A549 (cell line): ENCODE measurements around the gene GPR153. TPM values are rescaled to one million over a fixed set of nuclear protein-coding genes. Genes with fewer than 3 reads are reported as not detected.

Experiments used
- ATAC-seq, 2 experiments: fragments of 200-7000 bp in 1 of 2; fragments of >200 bp in 1 of 2; cut with Nextera tagmentation in 1 of 2; cut with Tn5 transposase in 1 of 2; 3 replicates each; pipeline versions ENCODE4 v1.8.0 to v1.9.1; 2018 to 2020; ENCODE audit warnings: mild to moderate bottlenecking in 1 of 2, moderate library complexity in 1 of 2
- CTCF ChIA-PET: fragments of 300-600 bp; sonication (Branson Sonifier 250); formaldehyde crosslinking; extraction: SDS; loops from one replicate; lab custom pipeline; 2021; ENCODE audit warnings: antibody characterized with exemption, inconsistent platforms; lab: Yijun Ruan, JAX
- POLR2A ChIA-PET: fragments of 350-600 bp; formaldehyde crosslinking; extraction: SDS; loops from one replicate; lab custom pipeline; 2021; ENCODE audit warnings: antibody characterized with exemption, inconsistent platforms; lab: Yijun Ruan, JAX
- DNase-seq, 2 experiments: peaks; one replicate each; pipeline versions ENCODE4 v3.0.0 to v3.0.0-alpha.2; 2011 to 2016; ENCODE audit warnings: low read depth in 1 of 2, low spot score in 1 of 2
- FAIRE-seq: peaks from 2 replicates; lab custom pipeline; 2011; peaks lifted over from hg19 to GRCh38; lab: Jason Lieb, UNC
- H3K27ac ChIP-seq, 2 experiments: fragments of >200 bp; sonication (Bioruptor Twin); formaldehyde crosslinking; 3 replicates each; pipeline ENCODE4 v1.5.1; 2016 to 2017
- H3K4me1 ChIP-seq: fragments of >200 bp; sonication (Bioruptor Twin); formaldehyde crosslinking; 3 replicates; pipeline ENCODE4 v1.6.1; 2016
- H3K4me2 ChIP-seq: fragments of >200 bp; sonication (Bioruptor Twin); formaldehyde crosslinking; 3 replicates; pipeline ENCODE4 v1.6.1; 2016
- H3K4me3 ChIP-seq: fragments of >200 bp; sonication (Bioruptor Twin); formaldehyde crosslinking; 3 replicates; pipeline ENCODE4 v1.5.1; 2016
- H3K9me3 ChIP-seq: fragments of >200 bp; sonication (Bioruptor Twin); formaldehyde crosslinking; 3 replicates; pipeline ENCODE4 v1.6.1; 2016
- CBX2 ChIP-seq: fragments of 200-600 bp; sonication (generic); IDR thresholded peaks from 2 replicates; pipeline ENCODE4 v1.6.1; 2016; ENCODE audit warnings: low read depth, mild to moderate bottlenecking, borderline replicate concordance
- CEBPB ChIP-seq, 2 experiments: fragments of >200 bp in 1 of 2; sonication (Bioruptor Twin) in 1 of 2; formaldehyde crosslinking in 1 of 2; IDR thresholded peaks; 2 replicates each; pipeline ENCODE4 v1.6.1; 2012 to 2016
- FOSB ChIP-seq: fragments of 250-450 bp; sonication (Bioruptor Pico); IDR thresholded peaks from 2 replicates; pipeline ENCODE4 v1.5.0; 2020; ENCODE audit warnings: mild to moderate bottlenecking, moderate library complexity
- FOSL2 ChIP-seq, 2 experiments: fragments of 450-650 bp in 1 of 2; fragments of >200 bp in 1 of 2; sonication (Bioruptor Twin) in 1 of 2; formaldehyde crosslinking; IDR thresholded peaks; 2 replicates each; pipeline versions ENCODE4 v1.5.0 to v1.6.1; 2016 to 2020; ENCODE audit warnings: mild to moderate bottlenecking in 1 of 2, moderate library complexity in 1 of 2
- FOXS1 ChIP-seq: fragments of 250-450 bp; sonication (Bioruptor Pico); IDR thresholded peaks from 2 replicates; pipeline ENCODE4 v1.5.0; 2020; ENCODE audit warnings: mild to moderate bottlenecking, moderate library complexity
- GATA3 ChIP-seq: IDR thresholded peaks from 2 replicates; pipeline ENCODE4 v1.6.1; 2012; ENCODE audit warnings: borderline replicate concordance
- HDAC2 ChIP-seq: fragments of 200-600 bp; sonication (generic); IDR thresholded peaks from 2 replicates; pipeline ENCODE4 v1.6.1; 2016
- HOXB13 ChIP-seq: fragments of 250-450 bp; sonication (Bioruptor Pico); IDR thresholded peaks from 2 replicates; pipeline ENCODE4 v1.5.0; 2020; ENCODE audit warnings: low read depth, mild to moderate bottlenecking, moderate library complexity
- JUN ChIP-seq, 2 experiments: fragments of >200 bp; sonication (Bioruptor Twin); formaldehyde crosslinking; IDR thresholded peaks; 2 replicates in 1 of 2; 3 replicates in 1 of 2; pipeline ENCODE4 v1.6.1; 2016 to 2017
- KDM5A ChIP-seq: fragments of 200-600 bp; sonication (generic); IDR thresholded peaks from 2 replicates; pipeline ENCODE4 v1.6.1; 2016; ENCODE audit warnings: antibody characterized with exemption, mild to moderate bottlenecking
- MAFK ChIP-seq: fragments of 450-650 bp; IDR thresholded peaks from 2 replicates; pipeline ENCODE4 v1.6.1; 2014; ENCODE audit not compliant: partially characterized antibody
- MAX ChIP-seq: IDR thresholded peaks from 2 replicates; pipeline ENCODE4 v1.6.1; 2012
- MAZ ChIP-seq: fragments of 150-350 bp; IDR thresholded peaks from 2 replicates; pipeline ENCODE4 v1.6.1; 2014; ENCODE audit warnings: antibody characterized with exemption, low read depth, low read length, borderline replicate concordance
- MYC ChIP-seq: IDR thresholded peaks from 2 replicates; pipeline ENCODE4 v1.6.1; 2012; ENCODE audit warnings: mild to moderate bottlenecking, inconsistent platforms, low read length, improper control_type of control experiment, borderline replicate concordance
- NFE2L2 ChIP-seq: fragments of 150-350 bp; conservative IDR thresholded peaks from 2 replicates; pipeline ENCODE4 v1.6.1; 2014; ENCODE audit warnings: low read length
- NR3C1 ChIP-seq: fragments of >200 bp; sonication (Bioruptor Twin); formaldehyde crosslinking; IDR thresholded peaks from 3 replicates; pipeline ENCODE4 v1.6.1; 2017
- PBX3 ChIP-seq: IDR thresholded peaks from 2 replicates; pipeline ENCODE4 v1.6.1; 2012
- PHF8 ChIP-seq: fragments of 200-600 bp; sonication (generic); IDR thresholded peaks from 2 replicates; pipeline ENCODE4 v1.6.1; 2016; ENCODE audit warnings: low read depth, mild to moderate bottlenecking, antibody characterized with exemption, moderate library complexity, borderline replicate concordance
- POLR2A ChIP-seq: IDR thresholded peaks from 2 replicates; pipeline ENCODE4 v1.6.1; 2012; ENCODE audit warnings: mild to moderate bottlenecking, low read length
- RAD21 ChIP-seq, 2 experiments: fragments of >200 bp in 1 of 2; sonication (Bioruptor Twin) in 1 of 2; formaldehyde crosslinking in 1 of 2; IDR thresholded peaks in 1 of 2; conservative IDR thresholded peaks in 1 of 2; 2 replicates in 1 of 2; 3 replicates in 1 of 2; pipeline ENCODE4 v1.6.1; 2012 to 2018; ENCODE audit warnings: inconsistent platforms in 1 of 2
- RARB ChIP-seq: fragments of 250-450 bp; sonication (Bioruptor Pico); IDR thresholded peaks from 2 replicates; pipeline ENCODE4 v1.8.0; 2021; ENCODE audit warnings: mild to moderate bottlenecking, moderate library complexity
- RCOR1 ChIP-seq: fragments of 150-350 bp; IDR thresholded peaks from 2 replicates; pipeline ENCODE4 v1.6.1; 2014; ENCODE audit warnings: antibody characterized with exemption, low read length, low read depth
- RFX5 ChIP-seq: fragments of 450-650 bp; IDR thresholded peaks from 2 replicates; pipeline ENCODE4 v1.7.1; 2014; ENCODE audit warnings: antibody characterized with exemption, mild to moderate bottlenecking, moderate library complexity
- RNF2 ChIP-seq: fragments of 200-600 bp; sonication (generic); IDR thresholded peaks from 2 replicates; pipeline ENCODE4 v1.6.1; 2016; ENCODE audit warnings: low read depth, mild to moderate bottlenecking, antibody characterized with exemption, moderate library complexity, borderline replicate concordance
- SMC3 ChIP-seq: fragments of >200 bp; sonication (Bioruptor Twin); formaldehyde crosslinking; IDR thresholded peaks from 3 replicates; pipeline ENCODE4 v1.6.1; 2018; ENCODE audit warnings: inconsistent platforms
- SREBF2 ChIP-seq: fragments of 450-650 bp; IDR thresholded peaks from 2 replicates; pipeline ENCODE4 v1.6.1; 2014; ENCODE audit warnings: mild to moderate bottlenecking, moderate library complexity
- TP53 ChIP-seq: fragments of 250-450 bp; sonication (Bioruptor Pico); IDR thresholded peaks from 2 replicates; pipeline ENCODE4 v1.5.0; 2021; ENCODE audit warnings: mild to moderate bottlenecking, moderate library complexity
- ZC3H11A ChIP-seq: fragments of 450-650 bp; IDR thresholded peaks from 2 replicates; pipeline ENCODE4 v1.6.1; 2014; ENCODE audit warnings: antibody characterized with exemption, mild to moderate bottlenecking
- ZFP36 ChIP-seq: fragments of 450-650 bp; IDR thresholded peaks from 2 replicates; pipeline ENCODE4 v1.6.1; 2014; ENCODE audit warnings: borderline replicate concordance; ENCODE audit not compliant: partially characterized antibody
- ZNF302 ChIP-seq: fragments of 250-450 bp; sonication (Bioruptor Pico); IDR thresholded peaks from 2 replicates; pipeline ENCODE4 v1.9.0; 2021; ENCODE audit warnings: inconsistent platforms, mild to moderate bottlenecking, moderate library complexity
- ZSCAN20 ChIP-seq: fragments of 250-450 bp; sonication (Bioruptor Pico); IDR thresholded peaks from 2 replicates; pipeline ENCODE4 v1.8.0; 2022; ENCODE audit warnings: mild to moderate bottlenecking, moderate library complexity
- WGBS: methylation state at CpG from one replicate; pipeline ENCODE4 v1.1.6; 2017; ENCODE audit errors: missing lambda C conversion rate; 5-methylcytosine and 5-hydroxymethylcytosine counted together
- polyA plus RNA-seq, 4 experiments: library from polyadenylated mRNA; depleted of rRNA in 3 of 4; stranded (reverse); fragments of >200 nt; fragmentation: RNase III in 1 of 4; extraction: RNeasy Plus Mini Kit Qiagen cat#74134 plus additional on column Dnase treatment in 1 of 4; gene quantifications; 2 replicates in 3 of 4; 3 replicates in 1 of 4; pipeline ENCODE4 v1.2.3, GENCODE V29; 2011 to 2017
- TF ChIP-seq, protein P1 (sequence below): IDR thresholded peaks from 2 replicates; pipeline ENCODE4 v1.6.1; 2012; ENCODE audit warnings: low read depth, borderline replicate concordance

The GPR153 gene
- polyA plus RNA-seq, 2 of the 4 experiments (the other 2 are of a cell fraction), result 0.56 to 1.4 TPM

- ChIA-PET CTCF (interaction anchor here (0.9 to 3.6 kb wide), 17 partner anchors 8 to 169 kb away, joined by 3 to 26 read pairs (median 6); partner anchors contain the start of gene ICMT), POLR2A (interaction anchor here (0.6 to 1.0 kb wide), 4 partner anchors 16 to 213 kb away, joined by 3 to 9 read pairs (median 4); partner anchors contain the start of gene ICMT)
- DNase-seq (peak; percentile 82 to 85), FAIRE-seq (no peak), ATAC-seq (peak; percentile 77 to 88)
- WGBS, result 0% methylated on average over 6 of the region's 66 CpGs
- TF ChIP-seq ZSCAN20 (CRISPR knock-in tag) (no peak), RCOR1 (no peak), MAX (peak; percentile 52; the same call in 1 of the 2 replicates), POLR2A (peak; percentile 75), NFE2L2 (no peak), RARB (CRISPR knock-in tag) (peak; percentile 54; the same call in 1 of the 2 replicates), PBX3 (no peak), CBX2 (no peak), FOXS1 (CRISPR knock-in tag) (no peak), PHF8 (peak; percentile 58; the same call in 1 of the 2 replicates), FOSL2 (IDR thresholded peaks at IDR 0.05) (no peak), FOSL2 (CRISPR knock-in tag; IDR thresholded peaks at IDR 0.05) (no peak), ZFP36 (no peak), HOXB13 (no peak), TP53 (CRISPR knock-in tag) (no peak), MAZ (peak; percentile 95), SREBF2 (no peak), FOSB (CRISPR knock-in tag) (no peak), MAFK (no peak), JUN (IDR thresholded peaks at IDR 0.05) (peak; percentile 50 to 55; a peak in 1 of 5 replicates), CEBPB (IDR thresholded peaks at IDR 0.05) (no peak), RFX5 (no peak), GATA3 (no peak), NR3C1 (no peak), HDAC2 (no peak), RNF2 (no peak)
- TF ChIP-seq, protein P1, sequence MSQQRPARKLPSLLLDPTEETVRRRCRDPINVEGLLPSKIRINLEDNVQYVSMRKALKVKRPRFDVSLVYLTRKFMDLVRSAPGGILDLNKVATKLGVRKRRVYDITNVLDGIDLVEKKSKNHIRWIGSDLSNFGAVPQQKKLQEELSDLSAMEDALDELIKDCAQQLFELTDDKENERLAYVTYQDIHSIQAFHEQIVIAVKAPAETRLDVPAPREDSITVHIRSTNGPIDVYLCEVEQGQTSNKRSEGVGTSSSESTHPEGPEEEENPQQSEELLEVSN, result no peak
- Histone ChIP-seq H3K4me1 (peaks cover 9% of the 10 kb centered on the region), H3K4me2 (peak within 1 kb of the TSS; percentile 65), H3K27ac (peak within 1 kb of the TSS; percentile 99 to 100), H3K9me3 (no peaks in the 10 kb centered on the region), H3K4me3 (peak within 1 kb of the TSS; percentile 93)
Measured at GRCh38 chr1:6205849-6206519, 54.9 kb downstream of the GPR153 start, which contains the start of gene RNF207. TSS of gene RNF207 (plus strand) at chr1:6206119. CDS start at chr1:6206536, 417 bp downstream.

DNA sequence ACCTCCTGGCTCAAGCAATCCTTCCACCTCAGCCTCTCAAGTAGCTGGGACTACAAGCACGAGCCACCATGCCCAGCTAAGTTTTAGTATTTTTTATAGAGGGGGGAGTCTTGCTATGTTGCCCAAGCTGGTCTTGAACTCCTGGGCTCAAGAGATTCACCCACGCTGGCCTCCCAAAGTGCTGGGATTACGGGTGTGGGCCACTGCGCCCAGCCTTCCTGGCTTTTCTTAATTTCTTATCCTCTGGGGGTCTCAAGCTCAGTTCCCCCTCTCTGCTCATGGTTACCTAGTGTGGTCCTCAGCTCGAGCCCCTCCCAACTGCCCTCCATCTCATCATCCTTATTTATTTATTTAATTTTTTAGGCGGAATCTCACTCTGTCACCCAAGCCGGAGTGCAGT lies 58.6 kb downstream of the GPR153 start:
- Histone ChIP-seq H3K4me2 (no peak overlapping the region), H3K4me3 (no peak overlapping the region), H3K4me1 (peaks cover 20% of the 10 kb centered on the region), H3K9me3 (no peaks in the 10 kb centered on the region), H3K27ac (no peak overlapping the region)
- no peak for TF ChIP-seq KDM5A
- TF ChIP-seq PBX3, result no peak
- TF ChIP-seq, protein P1, result no peak
- TF ChIP-seq SMC3, result no peak
- no peak for TF ChIP-seq CEBPB (IDR thresholded peaks at IDR 0.05)
- TF ChIP-seq GATA3, result no peak
- TF ChIP-seq ZNF302, result no peak
- TF ChIP-seq MYC, result no peak
- TF ChIP-seq ZC3H11A, result no peak
- TF ChIP-seq FOSB (CRISPR knock-in tag), result no peak
- no peak for TF ChIP-seq RAD21 (conservative IDR thresholded peaks at IDR 0.05 in 1 of 2, IDR thresholded peaks at IDR 0.05 in 1 of 2)
- no peak for TF ChIP-seq ZSCAN20 (CRISPR knock-in tag)
- WGBS, result 86% methylated on average over 6 of the region's 7 CpGs
- ChIA-PET POLR2A (interaction anchor here (0.7 kb wide), 1 partner anchor 8 kb away, joined by 3 read pairs; no protein-coding TSS in a partner anchor), CTCF (interaction anchor here (0.7 to 1.7 kb wide), 4 partner anchors 17 to 44 kb away, joined by 3 to 7 read pairs (median 4); no protein-coding TSS in a partner anchor)
- DNase-seq (no peak), FAIRE-seq (no peak), ATAC-seq (no peak)
